H1 (cell line): ENCODE results near the gene CDH2. TPM values are rescaled to one million over a fixed set of nuclear protein-coding genes. Genes with fewer than 3 reads are reported as not detected.

Source experiments
- CTCF ChIA-PET: fragments of 300-600 bp; sonication (Branson Sonifier 250); formaldehyde crosslinking; loops from one replicate; lab custom pipeline; 2021; ENCODE audit not compliant: partially characterized antibody; lab: Charles Lee
- POLR2A ChIA-PET: fragments of 300-600 bp; sonication (Branson Sonifier 250); formaldehyde crosslinking; loops from one replicate; lab custom pipeline; 2021; ENCODE audit warnings: inconsistent platforms; ENCODE audit not compliant: partially characterized antibody; lab: Charles Lee
- DNase-seq, 2 experiments: peaks; one replicate each; pipeline versions ENCODE4 v3.0.0 to v3.0.0-alpha.2; 2010 to 2022; ENCODE audit warnings: low spot score in 2 of 2, low read depth in 1 of 2, mixed read lengths in 1 of 2
- FAIRE-seq: peaks from 2 replicates; lab custom pipeline; 2011; peaks lifted over from hg19 to GRCh38; lab: Jason Lieb, UNC
- H2AFZ ChIP-seq: 2 replicates; pipeline ENCODE4 v1.8.1; 2012; ENCODE audit warnings: low read length, inconsistent platforms
- H2AK5ac ChIP-seq: 2 replicates; pipeline ENCODE4 v1.6.1; 2013; ENCODE audit warnings: low read depth, low read length
- H2BK120ac ChIP-seq: replicated peaks from 2 replicates; pipeline ENCODE3; 2013; ENCODE audit warnings: low read depth, low read length, inconsistent platforms
- H2BK12ac ChIP-seq: 2 replicates; pipeline ENCODE4 v1.6.1; 2013; ENCODE audit warnings: low read depth, low read length
- H2BK15ac ChIP-seq: 2 replicates; pipeline ENCODE4 v1.6.1; 2013; ENCODE audit warnings: low read length
- H2BK20ac ChIP-seq: 2 replicates; pipeline ENCODE4 v1.6.1; 2013; ENCODE audit warnings: low read length
- H2BK5ac ChIP-seq: 2 replicates; pipeline ENCODE4 v1.6.1; 2013; ENCODE audit warnings: low read depth, low read length
- H3K14ac ChIP-seq: 2 replicates; pipeline ENCODE4 v1.6.1; 2013; ENCODE audit warnings: inconsistent platforms; ENCODE audit not compliant: insufficient read length
- H3K18ac ChIP-seq: 2 replicates; pipeline ENCODE4 v1.6.1; 2013; ENCODE audit warnings: low read length; ENCODE audit errors: extremely low read depth
- H3K23ac ChIP-seq: 2 replicates; pipeline ENCODE4 v1.6.1; 2013; ENCODE audit warnings: inconsistent platforms; ENCODE audit not compliant: insufficient read length
- H3K23me2 ChIP-seq: 2 replicates; pipeline ENCODE4 v1.6.1; 2013; ENCODE audit warnings: low read depth, low read length
- H3K27ac ChIP-seq: 2 replicates; pipeline ENCODE4 v1.6.1; 2011; ENCODE audit warnings: low read depth, low read length, inconsistent platforms
- H3K27me3 ChIP-seq, 4 experiments: replicated peaks in 1 of 4; 1 replicate in 1 of 4; 2 replicates in 3 of 4; pipeline versions ENCODE4 v1.6.1 to v1.8.1; 2011 to 2013; ENCODE audit warnings: low read length in 3 of 4, mild to moderate bottlenecking in 3 of 4, inconsistent platforms in 2 of 4, mixed read lengths in 2 of 4, moderate library complexity in 1 of 4; ENCODE audit not compliant: control insufficient read depth in 3 of 4, insufficient read depth in 3 of 4; ENCODE audit errors: extremely low read depth in 1 of 4
- H3K36me3 ChIP-seq, 4 experiments: 2 replicates each; pipeline versions ENCODE4 v1.6.1 to v1.8.1; 2011 to 2013; ENCODE audit warnings: mild to moderate bottlenecking in 4 of 4, low read length in 3 of 4, moderate library complexity in 2 of 4, control low read depth in 1 of 4, inconsistent platforms in 1 of 4; ENCODE audit not compliant: insufficient read depth in 4 of 4, control insufficient read depth in 2 of 4
- H3K4ac ChIP-seq: replicated peaks from 2 replicates; pipeline ENCODE3; 2013; ENCODE audit warnings: low read length, low read depth, mixed read lengths, inconsistent platforms; ENCODE audit not compliant: insufficient read length
- H3K4me1 ChIP-seq, 4 experiments: replicated peaks in 1 of 4; 1 replicate in 1 of 4; 2 replicates in 3 of 4; pipeline versions ENCODE4 v1.6.1 to v1.8.1; 2011 to 2013; ENCODE audit warnings: low read length in 3 of 4, inconsistent platforms in 2 of 4, mixed read lengths in 1 of 4; ENCODE audit not compliant: insufficient read depth in 4 of 4, control insufficient read depth in 3 of 4
- H3K4me2 ChIP-seq, 2 experiments: 2 replicates each; pipeline versions ENCODE4 v1.6.1 to v1.8.1; 2011 to 2013; ENCODE audit warnings: low read depth in 2 of 2, low read length in 2 of 2, control low read depth in 1 of 2, inconsistent platforms in 1 of 2, mild to moderate bottlenecking in 1 of 2; ENCODE audit not compliant: insufficient read depth in 1 of 2
- H3K4me3 ChIP-seq, 4 experiments: fragments of 200-600, 300-600 bp in 1 of 4; sonication (generic), shearing (Covaris generic), sonication (Bioruptor Twin) in 1 of 4; 2 replicates each; pipeline versions ENCODE4 v1.5.1 to v1.8.1; 2011 to 2016; ENCODE audit warnings: low read length in 4 of 4, low read depth in 3 of 4, control low read depth in 2 of 4, inconsistent platforms in 2 of 4, mild to moderate bottlenecking in 2 of 4, mixed read lengths in 1 of 4, moderate library complexity in 1 of 4; ENCODE audit not compliant: insufficient read depth in 2 of 4; ENCODE audit errors: extremely low read depth in 1 of 4
- H3K56ac ChIP-seq: replicated peaks from 2 replicates; pipeline ENCODE3; 2013; ENCODE audit warnings: low read depth, mild to moderate bottlenecking, mixed read lengths, low read length, inconsistent platforms; ENCODE audit not compliant: insufficient read length
- H3K79me1 ChIP-seq: 2 replicates; pipeline ENCODE4 v1.6.1; 2013; ENCODE audit warnings: low read depth, low read length, control low read depth
- H3K79me2 ChIP-seq, 2 experiments: 2 replicates each; pipeline versions ENCODE4 v1.6.1 to v1.8.1; 2012 to 2013; ENCODE audit warnings: low read length in 2 of 2, mild to moderate bottlenecking in 2 of 2, inconsistent platforms in 1 of 2; ENCODE audit not compliant: insufficient read depth in 2 of 2, control insufficient read depth in 1 of 2
- H3K9ac ChIP-seq, 4 experiments: replicated peaks in 1 of 4; 1 replicate in 1 of 4; 2 replicates in 3 of 4; pipeline versions ENCODE4 v1.6.1 to v1.8.1; 2011 to 2013; ENCODE audit warnings: low read depth in 3 of 4, low read length in 3 of 4, control low read depth in 2 of 4, mild to moderate bottlenecking in 2 of 4, moderate library complexity in 2 of 4, inconsistent platforms in 1 of 4; ENCODE audit errors: extremely low read depth in 1 of 4
- H3K9me3 ChIP-seq, 2 experiments: 2 replicates each; pipeline versions ENCODE4 v1.6.1 to v1.8.1; 2012 to 2013; ENCODE audit warnings: mild to moderate bottlenecking in 2 of 2, moderate library complexity in 2 of 2, control low read depth in 1 of 2, inconsistent platforms in 1 of 2, low read depth in 1 of 2, low read length in 1 of 2, mixed read lengths in 1 of 2; ENCODE audit not compliant: insufficient read depth in 2 of 2
- H4K20me1 ChIP-seq, 2 experiments: replicated peaks in 1 of 2; 2 replicates each; pipeline versions ENCODE3 to v1.8.1; 2011 to 2013; ENCODE audit warnings: inconsistent platforms in 2 of 2, low read length in 2 of 2, mild to moderate bottlenecking in 1 of 2; ENCODE audit not compliant: insufficient read depth in 2 of 2, control insufficient read depth in 1 of 2
- H4K5ac ChIP-seq: 2 replicates; pipeline ENCODE4 v1.6.1; 2013; ENCODE audit warnings: low read length, low read depth, mixed read lengths, inconsistent platforms; ENCODE audit not compliant: insufficient read length
- H4K8ac ChIP-seq: 2 replicates; pipeline ENCODE4 v1.8.0; 2013; ENCODE audit warnings: mild to moderate bottlenecking, moderate library complexity, low read length, inconsistent platforms; ENCODE audit not compliant: insufficient read depth; ENCODE audit errors: extremely low read depth
- H4K91ac ChIP-seq: replicated peaks from 2 replicates; pipeline ENCODE3; 2013; ENCODE audit warnings: low read length, mixed read lengths, inconsistent platforms; ENCODE audit not compliant: insufficient read length
- CHD1 ChIP-seq: IDR thresholded peaks from 2 replicates; pipeline ENCODE4 v1.6.1; 2012; ENCODE audit warnings: low read depth, low read length, improper control_type of control experiment
- HDAC6 ChIP-seq: IDR thresholded peaks from one replicate; pipeline ENCODE4 v1.7.1; 2012; ENCODE audit warnings: low read depth, mild to moderate bottlenecking, inconsistent platforms, low read length, moderate library complexity
- PHF8 ChIP-seq: fragments of 200-600 bp; sonication (generic); conservative IDR thresholded peaks from 2 replicates; pipeline ENCODE4 v1.7.1; 2012; ENCODE audit warnings: low read depth, mild to moderate bottlenecking, inconsistent platforms, low read length, moderate library complexity
- POU5F1 ChIP-seq: IDR thresholded peaks from 2 replicates; pipeline ENCODE4 v1.6.1; 2011; ENCODE audit warnings: low read depth, mild to moderate bottlenecking, low read length, moderate library complexity
- TBP ChIP-seq: IDR thresholded peaks from 2 replicates; pipeline ENCODE4 v1.6.1; 2011; ENCODE audit warnings: low read depth, low read length, improper control_type of control experiment
- USF2 ChIP-seq: IDR thresholded peaks from 2 replicates; pipeline ENCODE4 v1.6.1; 2011; ENCODE audit warnings: low read length, improper control_type of control experiment
- WGBS, 2 experiments: shearing (Covaris generic) in 1 of 2; methylation state at CpG; one replicate each; pipeline versions ENCODE4 v1.1.6 to v1.1.7; 2013 to 2015; ENCODE audit warnings: low lambda C conversion rate in 2 of 2, mixed read lengths in 2 of 2, inconsistent platforms in 1 of 2, low coverage in 1 of 2, missing lambda C conversion rate in 1 of 2; ENCODE audit not compliant: insufficient replicate concordance in 2 of 2, insufficient coverage in 1 of 2, insufficient read length in 1 of 2; ENCODE audit errors: extremely low coverage in 1 of 2, missing lambda C conversion rate in 1 of 2; 5-methylcytosine and 5-hydroxymethylcytosine counted together
- polyA plus RNA-seq, 7 experiments: library from polyadenylated mRNA; depleted of rRNA in 3 of 7; stranded (reverse) in 5 of 7; unstranded in 2 of 7; fragments of >200 nt in 5 of 7; fragments of 200-250 nt in 2 of 7; gene quantifications; 1 replicate in 5 of 7; 2 replicates in 1 of 7; 4 replicates in 1 of 7; pipeline versions ENCODE4 v1.2.1 to v1.2.3, GENCODE V29; 2011 to 2013; ENCODE audit warnings: missing spikeins in 2 of 7, mixed read lengths in 2 of 7
- total RNA-seq: library from RNA; stranded (reverse); fragmentation: NEBNext Ultra II Directional; extraction: Animal tissue kit (Norgen Biotek cat#: 25700); gene quantifications from 2 replicates; pipeline ENCODE4 v1.2.1, GENCODE V29; 2021

CDH2 gene
- total and polyA plus RNA-seq, 2 of the 8 experiments (the other 6 are each of a cell fraction or from before 2014, with no cell fraction given): 15.0 to 56.5 TPM

- Histone ChIP-seq H2BK5ac (no peak overlapping the region), H4K5ac (no peak overlapping the region), H2BK15ac (no peak overlapping the region), H4K91ac (no peak overlapping the region), H3K79me2 (no peaks in the 10 kb centered on the region), H3K4ac (no peak overlapping the region), H3K4me1 (no peaks in the 10 kb centered on the region), H3K23me2 (no peaks in the 10 kb centered on the region), H3K27me3 (peaks cover 1 to 7% (median 4%) of the 10 kb centered on the region in 4 experiments; a peak in 5 of 7 replicates), H4K20me1 (peaks cover 0 to 3% of the 10 kb centered on the region in 2 experiments), H3K4me3 (no peak overlapping the region), H2AK5ac (no peak overlapping the region), H3K79me1 (no peaks in the 10 kb centered on the region), H3K36me3 (no peaks in the 10 kb centered on the region), H2BK120ac (no peak overlapping the region), H2BK20ac (no peak overlapping the region), H3K9me3 (no peaks in the 10 kb centered on the region; a peak in 1 of 4 replicates), H2AFZ (no peak overlapping the region), H3K18ac (no peak overlapping the region), H3K14ac (no peak overlapping the region), H3K9ac (no peak overlapping the region), H3K4me2 (no peak overlapping the region), H3K27ac (no peak overlapping the region), H2BK12ac (no peak overlapping the region), H3K56ac (no peak overlapping the region), H3K23ac (no peak overlapping the region), H4K8ac (no peak overlapping the region)
- DNase-seq (no peak), FAIRE-seq (no peak)
- POLR2A ChIA-PET: no interaction called here
- CTCF ChIA-PET: no interaction called here
- 96% methylated on average over 3 of the region's 3 CpGs; no CpG with 5 or more reads in 1 of the 2 experiments for WGBS, 2 experiments
- no peak for TF ChIP-seq PHF8
- no peak for TF ChIP-seq HDAC6
- no peak for TF ChIP-seq USF2
- TF ChIP-seq POU5F1: no peak
- no peak for TF ChIP-seq CHD1
- TF ChIP-seq TBP: no peak
Observed at GRCh38 chr18:28095041-28095440, 81.9 kb downstream of the CDH2 start.
